RWPE1 (cell line): ENCODE measurements around the gene ATXN2.
"Not testable (repeated sequence)": the region's sequence is repeated elsewhere in the genome, so short reads cannot be mapped to it uniquely, and the experiment has no call there.

ENCODE experiments used
- CTCF ChIA-PET: fragments of 350-600 bp; sonication (Branson Sonifier 250); formaldehyde crosslinking; extraction: SDS; loops from one replicate; lab custom pipeline; 2021; lab: Yijun Ruan, JAX
- POLR2A ChIA-PET: fragments of 400-600 bp; formaldehyde crosslinking; extraction: SDS; loops from one replicate; lab custom pipeline; 2020; ENCODE audit warnings: antibody characterized with exemption; ENCODE audit not compliant: low non-redundant PET; lab: Yijun Ruan, JAX
- DNase-seq: peaks from one replicate; pipeline ENCODE4 v3.0.0; 2012; ENCODE audit warnings: low spot score
- H3K27ac ChIP-seq: fragments of 450-650 bp; 2 replicates; pipeline ENCODE4 v1.5.1; 2017
- CTCF ChIP-seq: fragments of 450-650 bp; conservative IDR thresholded peaks from 2 replicates; pipeline ENCODE4 v1.5.1; 2017; ENCODE audit warnings: low read depth, mild to moderate bottlenecking

Gene ATXN2

GRCh38 chr12:111574797-111575443 is 24.2 kb downstream of the ATXN2 start:
- ChIA-PET POLR2A (no interaction called here), CTCF (interaction anchor here (0.6 to 1.1 kb wide), 4 partner anchors 10 to 680 kb away, joined by 3 to 7 read pairs (median 4); no protein-coding TSS in a partner anchor)
- H3K27ac ChIP-seq: no peak overlapping the region
- no peak for DNase-seq
- no peak for TF ChIP-seq CTCF

GRCh38 chr12:111573476-111573875 is 25.6 kb downstream of the ATXN2 start:
- TF ChIP-seq CTCF: no peak
- DNase-seq: no peak
- ChIA-PET POLR2A (interaction anchor here (0.6 kb wide), 1 partner anchor 17 kb away, joined by 3 read pairs; no protein-coding TSS in a partner anchor), CTCF (interaction anchor here (0.7 kb wide), 1 partner anchor 83 kb away, joined by 6 read pairs; no protein-coding TSS in a partner anchor)
- no peak overlapping the region for H3K27ac ChIP-seq

DNA sequence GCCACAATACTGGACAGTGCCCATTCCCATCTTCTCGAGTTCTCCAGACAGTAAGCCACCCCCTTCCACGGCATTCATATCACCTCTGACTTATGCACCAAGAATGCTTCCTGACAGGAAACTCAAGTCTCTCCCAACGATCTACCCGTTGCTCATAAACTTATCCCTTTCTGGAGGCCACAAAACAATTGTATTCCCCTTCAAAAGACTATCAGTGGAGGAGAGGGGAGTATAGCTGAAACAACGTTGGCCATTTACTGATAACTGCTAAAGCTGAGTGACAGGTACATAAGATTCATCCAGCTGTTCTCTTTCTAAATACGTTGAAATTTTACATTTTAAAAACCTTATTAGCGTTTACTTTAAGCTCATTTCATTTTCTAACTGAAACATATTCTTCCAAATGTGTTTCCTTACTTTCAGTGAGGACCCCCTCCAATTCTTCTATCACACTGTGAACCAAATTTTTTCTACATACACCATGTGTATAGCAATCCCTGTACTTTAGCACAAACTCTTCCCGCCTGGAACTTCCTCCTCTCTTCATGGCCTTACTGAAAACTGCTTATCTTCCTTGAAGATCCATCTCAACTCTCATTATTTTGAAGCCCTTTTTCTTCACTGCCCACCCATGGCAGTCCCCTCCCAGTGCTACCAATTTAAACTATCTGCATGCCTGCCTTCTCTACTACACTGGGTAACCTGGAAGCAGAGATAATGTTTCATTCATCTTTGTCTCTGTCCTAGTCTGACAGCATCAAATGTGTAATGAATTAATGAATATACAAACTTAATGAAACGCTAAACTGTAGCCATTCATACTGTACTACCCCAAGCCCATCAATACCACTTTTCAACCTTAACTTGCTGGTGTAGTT is 28.8 kb downstream of the ATXN2 start:
- no peak for TF ChIP-seq CTCF
- ChIA-PET POLR2A (no interaction called here), CTCF (no interaction called here)
- DNase-seq: peak; percentile 88
- H3K27ac ChIP-seq: no peak overlapping the region

DNA sequence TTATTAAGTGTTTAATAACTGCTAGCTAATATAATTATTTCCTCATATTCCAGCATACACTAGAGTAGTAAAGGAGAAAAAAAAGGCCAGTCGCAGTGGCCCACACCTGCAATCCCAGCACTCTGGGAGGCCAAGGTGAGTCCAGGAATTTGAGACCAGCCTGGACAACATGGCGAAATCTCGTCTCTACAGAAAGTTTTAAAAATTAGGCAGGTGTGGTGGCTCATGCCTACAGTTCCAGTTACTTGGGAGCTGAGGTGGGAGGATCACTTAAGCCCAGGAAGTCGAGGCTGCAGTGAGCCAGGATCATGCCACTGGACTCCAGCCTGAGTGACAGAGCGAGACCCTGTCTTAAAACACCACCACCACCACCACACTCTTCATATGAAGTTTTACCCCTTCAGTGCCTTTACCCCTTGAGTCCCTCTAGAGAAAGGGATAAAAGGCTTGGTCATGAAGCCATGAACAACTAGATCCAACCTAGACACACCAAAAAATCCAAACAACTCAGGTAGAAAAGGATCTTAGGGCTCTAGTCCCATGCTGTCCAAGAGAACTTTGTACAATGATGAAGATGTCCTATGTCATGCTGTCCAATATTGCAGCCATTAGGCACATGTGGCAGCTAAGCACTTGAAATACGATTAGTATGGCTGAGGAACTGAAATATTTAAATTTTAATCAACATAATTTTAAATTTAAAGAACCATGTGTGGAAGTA is 29.6 kb downstream of the ATXN2 start:
- H3K27ac ChIP-seq: peak overlapping the region; percentile 55
- no peak for TF ChIP-seq CTCF
- CTCF ChIA-PET: interaction anchor here (0.5 to 0.8 kb wide), 3 partner anchors 26 to 506 kb away, joined by 3 to 6 read pairs (median 3); no protein-coding TSS in a partner anchor
- POLR2A ChIA-PET: no interaction called here
- DNase-seq: no peak

DNA sequence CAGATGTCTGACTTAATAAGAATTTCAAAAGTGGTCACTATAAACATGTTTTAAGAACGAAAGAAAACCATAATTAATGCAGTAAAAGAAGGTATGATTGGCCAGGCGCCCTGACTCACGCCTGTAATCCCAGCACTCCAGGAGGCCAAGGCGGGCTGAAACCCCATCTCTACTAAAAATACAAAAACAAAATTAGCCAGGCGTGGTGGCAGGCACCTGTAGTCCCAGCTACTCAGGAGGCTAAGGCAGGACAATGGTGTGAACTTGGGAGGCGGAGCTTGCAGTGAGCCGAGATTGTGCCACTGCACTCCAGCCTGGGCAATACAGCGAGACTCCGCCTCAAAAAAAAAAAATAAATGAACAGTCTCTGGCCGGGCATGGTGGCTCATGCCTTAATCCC is 38.3 kb downstream of the ATXN2 start:
- CTCF ChIA-PET, DNase-seq, H3K27ac ChIP-seq: not testable (repeated sequence)
- POLR2A ChIA-PET: interaction anchor here (0.6 kb wide), 1 partner anchor 14 kb away, joined by 8 read pairs; no protein-coding TSS in a partner anchor

DNA sequence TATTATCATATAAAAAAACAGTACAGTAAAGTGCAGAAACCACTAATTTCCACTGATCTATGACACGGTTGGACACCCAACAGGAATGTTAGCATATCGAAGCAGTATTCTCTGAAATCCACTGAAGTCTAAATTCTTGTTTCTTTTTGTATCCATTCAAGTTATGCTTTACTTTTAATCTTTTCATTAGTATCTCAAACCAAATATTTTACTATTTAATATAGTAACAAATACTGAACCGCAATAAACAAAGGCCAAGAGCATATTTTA is 41.1 kb downstream of the ATXN2 start:
- no peak overlapping the region for H3K27ac ChIP-seq
- ChIA-PET CTCF (no interaction called here), POLR2A (no interaction called here)
- TF ChIP-seq CTCF: no peak
- DNase-seq: no peak
